Globus pallidus (tissue), 1 donor: ENCODE data around the gene RAB19.
"Not testable (repeated sequence)": the region's sequence is repeated elsewhere in the genome, so short reads cannot be mapped to it uniquely, and the experiment has no call there.

ENCODE experiments used
- DNase-seq: peaks from one replicate; pipeline ENCODE4 v3.0.0-alpha.2; 2015; ENCODE audit warnings: low spot score

RAB19 gene

GRCh38 chr7:140453785-140454656 lies 50.2 kb downstream of the RAB19 start:
- not testable (repeated sequence) for DNase-seq

GRCh38 chr7:140454657-140455015 lies 50.8 kb downstream of the RAB19 start:
- no peak for DNase-seq

GRCh38 chr7:140455743-140456142 lies 51.9 kb downstream of the RAB19 start:
- no peak for DNase-seq

- no peak for DNase-seq
These were observed 52.7 kb downstream of the RAB19 start for GRCh38 chr7:140456551-140457051.

- no peak for DNase-seq
These were observed 54.3 kb downstream of the RAB19 start for GRCh38 chr7:140458201-140458600.

- DNase-seq = no peak
These were observed 55.1 kb downstream of the RAB19 start for GRCh38 chr7:140458916-140459315.

- no peak for DNase-seq
These were observed 59.3 kb downstream of the RAB19 start for GRCh38 chr7:140463111-140463510.

- DNase-seq = peak; percentile 8
These were observed 72.0 kb downstream of the RAB19 start for GRCh38 chr7:140475747-140476333.

- no peak for DNase-seq
These were observed 72.9 kb downstream of the RAB19 start for GRCh38 chr7:140476698-140477261.
